ENCODE results near the gene KIAA0408.

DNA sequence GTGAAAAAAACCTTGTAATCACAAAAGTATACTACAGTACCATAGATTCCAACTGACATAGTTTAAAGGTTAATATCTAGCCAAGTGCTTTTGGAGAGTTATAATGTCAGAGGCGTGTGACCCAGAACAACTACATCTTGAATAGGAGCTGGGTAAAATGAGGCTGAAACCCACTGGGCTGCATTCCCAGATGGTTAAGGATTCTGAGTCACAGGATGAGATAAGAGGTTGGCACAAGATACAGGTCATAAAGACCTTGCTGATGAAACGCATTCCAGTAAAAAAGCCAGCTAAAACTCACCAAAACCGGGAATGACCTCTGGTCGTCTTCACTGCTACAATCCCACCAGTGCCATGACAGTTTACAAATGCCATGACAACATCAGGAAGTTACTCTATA, 22.4 kb upstream of the KIAA0408 start:
- TF ChIP-seq CTCF (conservative IDR thresholded peaks at IDR 0.05; ENCODE audit: low read depth, low read length) (no peak), EZH2 (IDR thresholded peaks at IDR 0.05; ENCODE audit: borderline replicate concordance, low read depth, low read length, poor library complexity, severe bottlenecking) (no peak)
